OCI-LY7 (cell line): Measurements from ENCODE around the gene RFNG. TPM values are rescaled to one million over a fixed set of nuclear protein-coding genes. Genes with fewer than 3 reads are reported as not detected.

Experiments
- BruUV-seq: library from RNA; stranded (reverse); fragments of 400-500 nt; replicated peaks from 2 replicates; lab custom pipeline; 2021; lab: Mats Ljungman, UMichigan
- CTCF ChIA-PET: fragments of 300-600 bp; sonication (Branson Sonifier 250); formaldehyde crosslinking; loops from one replicate; lab custom pipeline; 2022; ENCODE audit warnings: antibody characterized with exemption; ENCODE audit not compliant: unreplicated experiment; lab: Charles Lee
- POLR2A ChIA-PET: fragments of 300-600 bp; sonication (Branson Sonifier 250); formaldehyde crosslinking; loops from one replicate; lab custom pipeline; 2022; ENCODE audit warnings: antibody characterized with exemption; lab: Charles Lee
- DNase-seq: peaks from one replicate; pipeline ENCODE4 v3.0.0-alpha.2; 2015; ENCODE audit warnings: low spot score
- H2AFZ ChIP-seq: fragments of 200-600 bp; sonication (generic), shearing (Covaris generic); 2 replicates; pipeline ENCODE4 v1.6.1; 2014; ENCODE audit warnings: mild to moderate bottlenecking, antibody characterized with exemption, low read length, moderate library complexity
- H3K27ac ChIP-seq: fragments of 200-600 bp; sonication (generic); 2 replicates; pipeline ENCODE4 v1.5.1; 2014; ENCODE audit warnings: mixed run types, low read depth, mild to moderate bottlenecking, moderate library complexity, low read length, inconsistent platforms; ENCODE audit not compliant: poor library complexity, severe bottlenecking
- H3K36me3 ChIP-seq: fragments of 200-600 bp; sonication (generic); 2 replicates; pipeline ENCODE4 v1.6.1; 2014; ENCODE audit warnings: mild to moderate bottlenecking, antibody characterized with exemption, low read length, moderate library complexity, mixed read lengths; ENCODE audit not compliant: insufficient read depth
- H3K4me1 ChIP-seq: fragments of 200-600 bp; sonication (generic); 2 replicates; pipeline ENCODE4 v1.5.1; 2014; ENCODE audit warnings: mild to moderate bottlenecking, low read length; ENCODE audit not compliant: insufficient read depth, poor library complexity, severe bottlenecking
- H3K4me2 ChIP-seq: fragments of 200-600 bp; sonication (generic); 2 replicates; pipeline ENCODE4 v1.6.1; 2014; ENCODE audit warnings: mild to moderate bottlenecking, low read length
- H3K4me3 ChIP-seq: fragments of 200-600 bp; sonication (generic); 2 replicates; pipeline ENCODE4 v1.5.1; 2014; ENCODE audit warnings: mild to moderate bottlenecking, low read depth, low read length; ENCODE audit not compliant: poor library complexity, severe bottlenecking
- H3K79me2 ChIP-seq: fragments of 200-600 bp; sonication (generic); 2 replicates; pipeline ENCODE4 v1.6.1; 2016; ENCODE audit warnings: low read depth, mild to moderate bottlenecking, low read length, moderate library complexity, mixed read lengths; ENCODE audit not compliant: insufficient read depth
- H3K9me2 ChIP-seq: fragments of 200-600 bp; sonication (generic); 2 replicates; pipeline ENCODE4 v1.6.1; 2016; ENCODE audit warnings: mild to moderate bottlenecking, low read length, mixed read lengths; ENCODE audit not compliant: insufficient read depth
- H3K9me3 ChIP-seq: fragments of 200-600 bp; sonication (generic); 2 replicates; pipeline ENCODE4 v1.6.1; 2014; ENCODE audit warnings: mild to moderate bottlenecking, mixed run types, low read length, mixed read lengths
- H4K20me1 ChIP-seq: fragments of 200-600 bp; sonication (generic); 2 replicates; pipeline ENCODE4 v1.6.1; 2014; ENCODE audit warnings: mild to moderate bottlenecking, antibody characterized with exemption, low read length, moderate library complexity, mixed read lengths; ENCODE audit not compliant: insufficient read depth
- CTCF ChIP-seq: fragments of 200-600 bp; sonication (generic); conservative IDR thresholded peaks from 2 replicates; pipeline ENCODE4 v1.5.1; 2014; ENCODE audit warnings: mild to moderate bottlenecking, antibody characterized with exemption, low read length, moderate library complexity, mixed read lengths
- EZH2phosphoT487 ChIP-seq: fragments of 200-600 bp; sonication (generic); IDR thresholded peaks from 2 replicates; pipeline ENCODE4 v1.6.1; 2018; ENCODE audit warnings: low read depth, borderline replicate concordance, mild to moderate bottlenecking, mixed run types, antibody characterized with exemption, low read length, moderate library complexity, mixed read lengths
- intact Hi-C: fragments of 100-400 bp; cut with micrococcal nuclease; formaldehyde crosslinking; loops from one replicate; pipeline ENCODE4 v1.10.0; 2022; ENCODE audit not compliant: unreplicated experiment
- total RNA-seq, 2 experiments: library from RNA; depleted of rRNA in 1 of 2; stranded (reverse); fragments of >200 nt in 1 of 2; shearing (Covaris generic) in 1 of 2; gene quantifications; 2 replicates each; pipeline ENCODE4 v1.2.3, GENCODE V29; 2014 to 2022

Gene RFNG
- total RNA-seq, 2 experiments from 2014 or later: 47.3 to 59.4 TPM

- Histone ChIP-seq H3K9me3 (no peaks in the 10 kb centered on the region), H2AFZ (no peak overlapping the region), H3K4me2 (no peak overlapping the region), H3K4me3 (no peak overlapping the region), H3K36me3 (no peaks in the 10 kb centered on the region), H4K20me1 (no peaks in the 10 kb centered on the region), H3K4me1 (no peaks in the 10 kb centered on the region), H3K9me2 (no peaks in the 10 kb centered on the region), H3K27ac (no peak overlapping the region), H3K79me2 (no peaks in the 10 kb centered on the region)
- no TSS peak for BruUV-seq
- intact Hi-C loops: no loop called here
- ChIA-PET POLR2A (no interaction called here), CTCF (no interaction called here)
- TF ChIP-seq CTCF (no peak), EZH2phosphoT487 (no peak)
- no peak for DNase-seq
Measured at GRCh38 chr17:82012261-82012639, 39.4 kb downstream of the RFNG start.

- Histone ChIP-seq H3K4me2 (no peak overlapping the region), H4K20me1 (no peaks in the 10 kb centered on the region), H3K4me3 (no peak overlapping the region), H3K27ac (no peak overlapping the region), H3K36me3 (no peaks in the 10 kb centered on the region), H2AFZ (no peak overlapping the region), H3K4me1 (no peaks in the 10 kb centered on the region), H3K9me3 (no peaks in the 10 kb centered on the region), H3K79me2 (no peaks in the 10 kb centered on the region), H3K9me2 (no peaks in the 10 kb centered on the region)
- no peak for DNase-seq
- intact Hi-C loops: no loop called here
- no TSS peak for BruUV-seq
- ChIA-PET CTCF (no interaction called here), POLR2A (no interaction called here)
- TF ChIP-seq CTCF: no peak
- no peak for TF ChIP-seq EZH2phosphoT487
Measured at GRCh38 chr17:82011617-82012187, 39.9 kb downstream of the RFNG start.

- Histone ChIP-seq H2AFZ (no peak overlapping the region), H3K9me3 (no peaks in the 10 kb centered on the region), H3K4me2 (no peak overlapping the region), H3K36me3 (no peaks in the 10 kb centered on the region), H3K4me3 (no peak overlapping the region), H3K27ac (no peak overlapping the region), H4K20me1 (no peaks in the 10 kb centered on the region), H3K4me1 (no peaks in the 10 kb centered on the region), H3K79me2 (no peaks in the 10 kb centered on the region), H3K9me2 (no peaks in the 10 kb centered on the region)
- no peak for DNase-seq
- ChIA-PET CTCF (no interaction called here), POLR2A (no interaction called here)
- BruUV-seq: no TSS peak
- no peak for TF ChIP-seq EZH2phosphoT487
- TF ChIP-seq CTCF: no peak
- intact Hi-C loops: no loop called here
Measured at GRCh38 chr17:82010575-82011525, 40.8 kb downstream of the RFNG start.
